CD14-positive monocyte (primary cell): ENCODE results near the gene LRRK1. TPM values are rescaled to one million over a fixed set of nuclear protein-coding genes. Genes with fewer than 3 reads are reported as not detected.

Experiments used
- DNase-seq, 3 donors: peaks; one replicate each; pipeline ENCODE4 v3.0.0-alpha.2; 2011 to 2022
- H2AFZ ChIP-seq: 2 replicates; pipeline ENCODE4 v1.6.0; 2012; ENCODE audit warnings: mild to moderate bottlenecking, low read depth, low read length, inconsistent platforms; ENCODE audit not compliant: insufficient read depth, poor library complexity, severe bottlenecking
- H3K27ac ChIP-seq, 2 donors: 1 replicate in 1 of 2; 2 replicates in 1 of 2; pipeline ENCODE4 v1.5.1; 2012 to 2013; ENCODE audit warnings: low read length in 2 of 2, control low read depth in 1 of 2, inconsistent platforms in 1 of 2, low read depth in 1 of 2, mild to moderate bottlenecking in 1 of 2
- H3K27me3 ChIP-seq, 2 donors: one replicate each; pipeline versions ENCODE4 v1.6.0 to v1.6.1; 2011 to 2013; ENCODE audit warnings: low read length in 2 of 2; ENCODE audit not compliant: control insufficient read depth in 2 of 2, insufficient read depth in 2 of 2
- H3K36me3 ChIP-seq, 2 donors: replicated peaks in 1 of 2; 1 replicate in 1 of 2; 2 replicates in 1 of 2; pipeline versions ENCODE4 v1.5.1 to v1.6.1; 2012 to 2013; ENCODE audit warnings: low read length in 2 of 2, control low read depth in 1 of 2, inconsistent platforms in 1 of 2, mild to moderate bottlenecking in 1 of 2; ENCODE audit not compliant: insufficient read depth in 2 of 2, control insufficient read depth in 1 of 2
- H3K4me1 ChIP-seq, 2 donors: 1 replicate in 1 of 2; 2 replicates in 1 of 2; pipeline versions ENCODE4 v1.5.1 to v1.6.1; 2012 to 2013; ENCODE audit warnings: low read length in 2 of 2, control low read depth in 1 of 2, inconsistent platforms in 1 of 2, mild to moderate bottlenecking in 1 of 2, moderate library complexity in 1 of 2; ENCODE audit not compliant: insufficient read depth in 2 of 2, control insufficient read depth in 1 of 2
- H3K4me2 ChIP-seq: replicated peaks from 2 replicates; pipeline ENCODE3; 2012; ENCODE audit warnings: low read length, moderate library complexity, mild to moderate bottlenecking; ENCODE audit not compliant: poor library complexity, severe bottlenecking; ENCODE audit errors: extremely low read depth
- H3K4me3 ChIP-seq, 3 experiments: fragments of 200-600 bp in 1 of 3; sonication (generic) in 1 of 3; replicated peaks in 1 of 3; 1 replicate in 2 of 3; 2 replicates in 1 of 3; pipeline ENCODE4 v1.5.1; 2011 to 2013; ENCODE audit warnings: low read length in 3 of 3, mild to moderate bottlenecking in 3 of 3, control low read depth in 2 of 3, low read depth in 2 of 3, inconsistent platforms in 1 of 3, moderate library complexity in 1 of 3
- H3K79me2 ChIP-seq: 2 replicates; pipeline ENCODE4 v1.6.0; 2012; ENCODE audit warnings: mild to moderate bottlenecking, control low read depth, inconsistent platforms, low read length, moderate library complexity; ENCODE audit not compliant: insufficient read depth
- H3K9ac ChIP-seq: 2 replicates; pipeline ENCODE4 v1.6.0; 2017; ENCODE audit warnings: low read length, mild to moderate bottlenecking; ENCODE audit not compliant: insufficient read depth, poor library complexity, severe bottlenecking
- H3K9me3 ChIP-seq, 2 donors: replicated peaks in 1 of 2; 1 replicate in 1 of 2; 2 replicates in 1 of 2; pipeline versions ENCODE4 v1.5.1 to v1.6.1; 2012 to 2013; ENCODE audit warnings: low read length in 2 of 2, control low read depth in 1 of 2; ENCODE audit not compliant: control insufficient read depth in 1 of 2, insufficient read depth in 1 of 2
- H4K20me1 ChIP-seq: 2 replicates; pipeline ENCODE4 v1.6.0; 2012; ENCODE audit warnings: mild to moderate bottlenecking, low read length, control low read depth, moderate library complexity; ENCODE audit not compliant: insufficient read depth
- H3K27ac Mint-ChIP-seq, 7 donors: one replicate each; pipeline ENCODE4 v1.8.0; 2020; ENCODE audit warnings: mild to moderate bottlenecking in 7 of 7, mixed read lengths in 7 of 7, moderate library complexity in 6 of 7, inconsistent platforms in 2 of 7
- H3K27me3 Mint-ChIP-seq, 3 donors: one replicate each; pipeline ENCODE4 v1.8.0; 2021 to 2022; ENCODE audit warnings: low read depth in 3 of 3, mild to moderate bottlenecking in 3 of 3, mixed read lengths in 3 of 3, moderate library complexity in 3 of 3, inconsistent platforms in 1 of 3
- H3K36me3 Mint-ChIP-seq, 2 donors: one replicate each; pipeline ENCODE4 v1.8.0; 2020; ENCODE audit warnings: mixed read lengths in 2 of 2, inconsistent platforms in 1 of 2, mild to moderate bottlenecking in 1 of 2
- H3K4me1 Mint-ChIP-seq: one replicate; pipeline ENCODE4 v1.8.0; 2020; ENCODE audit warnings: mild to moderate bottlenecking, mixed read lengths
- H3K4me3 Mint-ChIP-seq, 2 donors: one replicate each; pipeline ENCODE4 v1.8.0; 2020; ENCODE audit warnings: mild to moderate bottlenecking in 2 of 2, mixed read lengths in 2 of 2, moderate library complexity in 1 of 2
- H3K9me3 Mint-ChIP-seq, 7 donors: one replicate each; pipeline ENCODE4 v1.8.0; 2020 to 2022; ENCODE audit warnings: mixed read lengths in 7 of 7, mild to moderate bottlenecking in 6 of 7, moderate library complexity in 6 of 7, inconsistent platforms in 2 of 7
- CTCF ChIP-seq: fragments of 200-600 bp; IDR thresholded peaks from one replicate; pipeline ENCODE4 v1.8.0; 2022; ENCODE audit warnings: antibody characterized with exemption, mild to moderate bottlenecking
- WGBS: methylation state at CpG from one replicate; pipeline ENCODE4 v1.1.5; 2013; ENCODE audit warnings: missing lambda C conversion rate; ENCODE audit not compliant: insufficient coverage; 5-methylcytosine and 5-hydroxymethylcytosine counted together
- intact Hi-C, 2 donors: fragments of 100-400 bp; cut with micrococcal nuclease; formaldehyde crosslinking; loops; one replicate each; pipeline versions ENCODE4 v1.15.0 to v1.15.1; 2023
- polyA plus RNA-seq, 3 donors: library from polyadenylated mRNA; depleted of rRNA in 1 of 3; unstranded in 2 of 3; stranded (reverse) in 1 of 3; fragments of 300-500 nt in 2 of 3; fragments of >200 nt in 1 of 3; fragmentation: Illumina TruSeq in 2 of 3; gene quantifications; 1 replicate in 2 of 3; 2 replicates in 1 of 3; pipeline ENCODE4 v1.2.3, GENCODE V29; 2012 to 2021

LRRK1 gene
- polyA plus RNA-seq, 3 donors = 1.7 to 18.9 (median 5.4) TPM

GRCh38 chr15:100944986-100945385, 25.8 kb downstream of the LRRK1 start:
- H3K27me3 Mint-ChIP-seq = peaks cover 0 to 3% (median 0%) of the 10 kb centered on the region in 3 donors
- intact Hi-C loops = loop anchor here in 1 of 2 donors (10.0 kb wide), 1 partner anchor 710 kb away; the partner anchor contains the start of gene TM2D3
- H3K4me3 Mint-ChIP-seq = no peak overlapping the region
- H3K9ac ChIP-seq = no peak overlapping the region
- peaks cover 0 to 3% of the 10 kb centered on the region in 2 donors for H3K36me3 ChIP-seq
- no peaks in the 10 kb centered on the region for H4K20me1 ChIP-seq
- no peak overlapping the region for H2AFZ ChIP-seq
- no peaks in the 10 kb centered on the region for H3K27me3 ChIP-seq
- peaks cover 42 to 57% of the 10 kb centered on the region in 2 donors for H3K4me1 ChIP-seq
- no peak for TF ChIP-seq CTCF
- WGBS = 95% methylated on average over 4 of the region's 6 CpGs
- peaks cover 45% of the 10 kb centered on the region for H3K79me2 ChIP-seq
- H3K4me2 ChIP-seq = no peak overlapping the region
- H3K36me3 Mint-ChIP-seq = peaks cover 28 to 30% of the 10 kb centered on the region in 2 donors
- no peaks in the 10 kb centered on the region for H3K9me3 Mint-ChIP-seq
- H3K27ac Mint-ChIP-seq = peak overlapping the region in 1 of 7 donors; percentile 36
- no peak overlapping the region for H3K27ac ChIP-seq
- H3K4me1 Mint-ChIP-seq = peaks cover 41% of the 10 kb centered on the region
- no peak for DNase-seq
- no peaks in the 10 kb centered on the region for H3K9me3 ChIP-seq
- no peak overlapping the region for H3K4me3 ChIP-seq

DNA sequence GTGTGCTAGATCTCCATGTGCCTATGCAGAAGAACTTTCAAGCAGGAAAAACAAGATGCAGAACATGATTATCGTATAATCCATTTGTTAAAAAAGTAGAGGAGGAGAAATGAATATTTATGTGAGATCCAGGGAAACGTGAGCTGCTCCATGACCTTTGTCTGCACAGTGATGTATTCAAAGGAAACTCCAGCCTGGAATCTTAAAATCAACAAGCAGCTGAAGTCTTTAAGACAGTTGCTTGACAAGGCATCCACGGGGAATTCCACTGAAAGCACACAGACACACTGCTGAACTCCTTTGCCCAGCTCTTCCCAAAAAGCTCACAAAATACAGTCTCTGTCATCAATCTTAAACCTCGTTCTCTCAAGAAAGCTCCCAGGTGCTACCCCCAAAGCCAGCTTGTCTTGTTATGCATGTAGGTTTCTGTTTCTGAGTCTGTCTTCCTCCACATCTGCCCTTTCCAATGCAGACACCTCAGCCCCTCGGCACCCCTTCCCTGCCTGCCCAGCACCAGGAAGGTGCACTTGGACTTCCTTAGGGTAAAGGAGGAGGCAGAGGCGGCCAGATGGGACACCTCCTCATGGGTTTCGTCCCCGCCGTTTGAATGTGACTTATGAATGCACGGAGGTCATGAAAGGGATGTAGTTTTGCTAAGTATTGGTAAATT, 28.7 kb downstream of the LRRK1 start:
- Mint-ChIP-seq H3K9me3 (no peaks in the 10 kb centered on the region), H3K36me3 (peaks cover 15 to 26% of the 10 kb centered on the region in 2 donors), H3K4me1 (peaks cover 47% of the 10 kb centered on the region), H3K27ac (no peak overlapping the region), H3K27me3 (peaks cover 0 to 3% (median 0%) of the 10 kb centered on the region in 3 donors), H3K4me3 (no peak overlapping the region)
- no peak overlapping the region for H3K9ac ChIP-seq
- peaks cover 23% of the 10 kb centered on the region for H3K79me2 ChIP-seq
- no peak overlapping the region for H2AFZ ChIP-seq
- H3K9me3 ChIP-seq = no peaks in the 10 kb centered on the region
- DNase-seq = no peak
- TF ChIP-seq CTCF = no peak
- H3K4me2 ChIP-seq = no peak overlapping the region
- no peaks in the 10 kb centered on the region for H3K36me3 ChIP-seq
- no peaks in the 10 kb centered on the region for H3K27me3 ChIP-seq
- 100% methylated on average over 3 of the region's 10 CpGs for WGBS
- peaks cover 26 to 41% of the 10 kb centered on the region in 2 donors for H3K4me1 ChIP-seq
- no peak overlapping the region for H3K27ac ChIP-seq
- no peaks in the 10 kb centered on the region for H4K20me1 ChIP-seq
- no peak overlapping the region for H3K4me3 ChIP-seq
- intact Hi-C loops = loop anchor here in 1 of 2 donors (10.0 kb wide), 1 partner anchor 707 kb away; the partner anchor contains the start of gene TM2D3
